Mesothelial cell of epicardium (in vitro differentiated cells): ENCODE measurements around the gene DNAH2. TPM values are rescaled to one million over a fixed set of nuclear protein-coding genes. Genes with fewer than 3 reads are reported as not detected.

Source experiments
- DNase-seq, 2 experiments: peaks; one replicate each; pipeline ENCODE4 v3.0.0; 2021; ENCODE audit warnings: low spot score in 2 of 2; ENCODE audit not compliant: unreplicated experiment in 2 of 2
- H3K27ac Mint-ChIP-seq: 2 replicates; pipeline ENCODE4 v1.8.0; 2021; ENCODE audit warnings: mixed read lengths
- H3K27me3 Mint-ChIP-seq: 2 replicates; pipeline ENCODE4 v1.8.0; 2021; ENCODE audit warnings: low read depth, mixed read lengths
- H3K36me3 Mint-ChIP-seq: 2 replicates; pipeline ENCODE4 v1.8.0; 2021; ENCODE audit warnings: mixed read lengths
- H3K4me1 Mint-ChIP-seq: 2 replicates; pipeline ENCODE4 v1.8.0; 2021; ENCODE audit warnings: mixed read lengths
- H3K4me3 Mint-ChIP-seq: 2 replicates; pipeline ENCODE4 v1.8.0; 2021; ENCODE audit warnings: mild to moderate bottlenecking, moderate library complexity, mixed read lengths
- H3K9me3 Mint-ChIP-seq: 2 replicates; pipeline ENCODE4 v1.8.0; 2021; ENCODE audit warnings: mixed read lengths
- CTCF ChIP-seq: fragments of 200-600 bp; sonication (generic); IDR thresholded peaks from one replicate; pipeline ENCODE4 v1.5.0; 2021; ENCODE audit warnings: antibody characterized with exemption; ENCODE audit not compliant: unreplicated experiment
- total RNA-seq: library from RNA; stranded (reverse); gene quantifications from 3 replicates; pipeline ENCODE4 v1.2.1, GENCODE V29; 2021

Gene DNAH2
- total RNA-seq, 1 donor from 2014 or later = 0.18 TPM

GRCh38 chr17:7820231-7820630, 102.7 kb downstream of the DNAH2 start:
- peaks cover 16% of the 10 kb centered on the region for H3K27me3 Mint-ChIP-seq
- H3K9me3 Mint-ChIP-seq = no peaks in the 10 kb centered on the region
- no peak for DNase-seq
- no peak for TF ChIP-seq CTCF
- peaks cover 13% of the 10 kb centered on the region for H3K4me1 Mint-ChIP-seq
- no peak overlapping the region for H3K27ac Mint-ChIP-seq
- no peaks in the 10 kb centered on the region for H3K36me3 Mint-ChIP-seq
- no peak overlapping the region for H3K4me3 Mint-ChIP-seq

GRCh38 chr17:7822126-7822525, 104.6 kb downstream of the DNAH2 start:
- H3K4me3 Mint-ChIP-seq = no peak overlapping the region
- TF ChIP-seq CTCF = no peak
- no peak for DNase-seq
- H3K4me1 Mint-ChIP-seq = peaks cover 10% of the 10 kb centered on the region
- H3K36me3 Mint-ChIP-seq = no peaks in the 10 kb centered on the region
- peaks cover 18% of the 10 kb centered on the region for H3K27me3 Mint-ChIP-seq
- H3K9me3 Mint-ChIP-seq = no peaks in the 10 kb centered on the region
- H3K27ac Mint-ChIP-seq = no peak overlapping the region

GRCh38 chr17:7823581-7824001, 106.0 kb downstream of the DNAH2 start:
- TF ChIP-seq CTCF = no peak
- H3K9me3 Mint-ChIP-seq = no peaks in the 10 kb centered on the region
- DNase-seq = no peak
- H3K27me3 Mint-ChIP-seq = peaks cover 21% of the 10 kb centered on the region
- H3K27ac Mint-ChIP-seq = no peak overlapping the region
- peaks cover 8% of the 10 kb centered on the region for H3K4me1 Mint-ChIP-seq
- no peak overlapping the region for H3K4me3 Mint-ChIP-seq
- H3K36me3 Mint-ChIP-seq = no peaks in the 10 kb centered on the region

GRCh38 chr17:7824021-7824924, 106.7 kb downstream of the DNAH2 start:
- TF ChIP-seq CTCF = no peak
- Mint-ChIP-seq H3K9me3 (no peaks in the 10 kb centered on the region), H3K27ac (no peak overlapping the region), H3K4me1 (peaks cover 8% of the 10 kb centered on the region), H3K36me3 (no peaks in the 10 kb centered on the region), H3K4me3 (no peak overlapping the region), H3K27me3 (peaks cover 22% of the 10 kb centered on the region)
- no peak for DNase-seq

GRCh38 chr17:7825206-7825990, 107.9 kb downstream of the DNAH2 start:
- no peak for TF ChIP-seq CTCF
- H3K27ac Mint-ChIP-seq = no peak overlapping the region
- H3K4me3 Mint-ChIP-seq = no peak overlapping the region
- H3K36me3 Mint-ChIP-seq = no peaks in the 10 kb centered on the region
- H3K27me3 Mint-ChIP-seq = peaks cover 23% of the 10 kb centered on the region
- H3K9me3 Mint-ChIP-seq = no peaks in the 10 kb centered on the region
- no peak for DNase-seq
- peaks cover 8% of the 10 kb centered on the region for H3K4me1 Mint-ChIP-seq
